HFF-Myc (cell line): ENCODE measurements around the gene LEFTY2.

Experiments
- DNase-seq: peaks from one replicate; pipeline ENCODE4 v3.0.0-alpha.2; 2011; ENCODE audit warnings: low read depth; ENCODE audit errors: extremely low read depth
- H3K4me3 ChIP-seq: replicated peaks from 2 replicates; pipeline ENCODE4 v1.5.1; 2011; ENCODE audit warnings: low read depth, mild to moderate bottlenecking, control low read depth, low read length
- TF ChIP-seq, protein P1 (sequence below): IDR thresholded peaks from 2 replicates; pipeline ENCODE4 v1.5.1; 2012; ENCODE audit warnings: mild to moderate bottlenecking, low read depth, low read length, control low read depth; ENCODE audit errors: missing control alignments

LEFTY2 gene

DNA sequence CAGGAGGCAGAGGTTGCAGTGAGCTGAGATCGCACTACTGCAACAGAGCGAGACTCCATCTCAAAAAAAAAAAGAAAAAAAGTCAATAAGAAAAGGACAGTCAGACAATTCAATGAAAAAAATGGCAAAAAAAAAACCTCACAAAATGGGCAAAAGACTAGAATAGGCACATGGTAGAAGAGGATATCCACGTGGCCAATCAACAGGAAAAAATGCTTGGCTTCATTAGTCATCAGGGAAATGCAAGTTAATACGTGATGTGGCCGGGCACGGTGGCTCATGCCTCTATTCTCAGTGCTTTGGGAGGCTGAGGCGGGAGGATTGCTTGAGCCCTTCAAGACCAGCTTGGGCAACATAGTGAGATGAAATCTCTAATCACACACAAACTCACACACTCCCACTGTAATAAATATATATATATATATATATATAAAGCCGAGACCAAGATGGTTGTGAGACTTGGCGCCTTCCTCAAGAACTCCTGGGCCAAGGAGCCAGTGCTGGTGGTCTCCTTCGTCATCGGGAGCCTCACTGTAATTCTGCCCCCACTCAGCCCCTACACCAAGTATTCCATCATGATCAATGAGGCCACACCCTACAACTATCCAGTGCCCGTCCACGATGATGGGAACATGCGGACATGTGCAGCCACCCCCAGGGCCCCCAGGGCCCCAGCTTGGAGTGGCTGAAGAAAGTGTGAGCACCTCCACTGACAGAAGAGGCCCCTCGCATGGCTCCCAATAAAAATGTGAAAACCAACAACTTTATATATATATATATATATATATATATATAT, 22.9 kb upstream of the LEFTY2 start:
- no peak for DNase-seq
- TF ChIP-seq, protein P1, sequence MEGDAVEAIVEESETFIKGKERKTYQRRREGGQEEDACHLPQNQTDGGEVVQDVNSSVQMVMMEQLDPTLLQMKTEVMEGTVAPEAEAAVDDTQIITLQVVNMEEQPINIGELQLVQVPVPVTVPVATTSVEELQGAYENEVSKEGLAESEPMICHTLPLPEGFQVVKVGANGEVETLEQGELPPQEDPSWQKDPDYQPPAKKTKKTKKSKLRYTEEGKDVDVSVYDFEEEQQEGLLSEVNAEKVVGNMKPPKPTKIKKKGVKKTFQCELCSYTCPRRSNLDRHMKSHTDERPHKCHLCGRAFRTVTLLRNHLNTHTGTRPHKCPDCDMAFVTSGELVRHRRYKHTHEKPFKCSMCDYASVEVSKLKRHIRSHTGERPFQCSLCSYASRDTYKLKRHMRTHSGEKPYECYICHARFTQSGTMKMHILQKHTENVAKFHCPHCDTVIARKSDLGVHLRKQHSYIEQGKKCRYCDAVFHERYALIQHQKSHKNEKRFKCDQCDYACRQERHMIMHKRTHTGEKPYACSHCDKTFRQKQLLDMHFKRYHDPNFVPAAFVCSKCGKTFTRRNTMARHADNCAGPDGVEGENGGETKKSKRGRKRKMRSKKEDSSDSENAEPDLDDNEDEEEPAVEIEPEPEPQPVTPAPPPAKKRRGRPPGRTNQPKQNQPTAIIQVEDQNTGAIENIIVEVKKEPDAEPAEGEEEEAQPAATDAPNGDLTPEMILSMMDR, result no peak
- no peak overlapping the region for H3K4me3 ChIP-seq

DNA sequence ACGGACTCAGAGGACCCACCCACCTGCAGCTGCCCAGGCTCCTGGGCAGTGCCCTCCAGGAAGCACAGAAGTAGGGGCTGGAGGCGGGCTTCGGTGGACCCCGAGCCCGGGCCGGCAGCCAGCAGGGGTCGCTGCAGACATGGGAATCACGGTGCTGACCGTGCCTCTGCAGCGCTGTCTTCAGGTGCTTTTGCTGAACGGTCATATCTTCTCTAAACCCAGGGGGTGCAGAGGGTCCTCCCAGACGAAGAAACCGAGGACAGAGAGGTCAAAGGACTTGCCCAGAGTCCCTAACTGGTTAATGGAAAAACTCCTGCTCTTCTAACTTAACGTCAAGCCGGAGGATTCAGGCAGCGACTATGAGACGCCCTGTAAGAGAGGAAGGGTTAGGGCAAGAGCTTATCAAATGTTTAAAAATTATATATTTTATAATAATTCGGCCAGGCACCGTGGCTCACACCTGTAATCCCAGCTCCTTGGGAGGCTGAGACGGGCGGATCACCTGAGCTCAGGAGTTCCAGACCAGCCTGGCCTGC, 21.5 kb upstream of the LEFTY2 start:
- TF ChIP-seq, protein P1, result peak; percentile 78
- no peak overlapping the region for H3K4me3 ChIP-seq
- no peak for DNase-seq

DNA sequence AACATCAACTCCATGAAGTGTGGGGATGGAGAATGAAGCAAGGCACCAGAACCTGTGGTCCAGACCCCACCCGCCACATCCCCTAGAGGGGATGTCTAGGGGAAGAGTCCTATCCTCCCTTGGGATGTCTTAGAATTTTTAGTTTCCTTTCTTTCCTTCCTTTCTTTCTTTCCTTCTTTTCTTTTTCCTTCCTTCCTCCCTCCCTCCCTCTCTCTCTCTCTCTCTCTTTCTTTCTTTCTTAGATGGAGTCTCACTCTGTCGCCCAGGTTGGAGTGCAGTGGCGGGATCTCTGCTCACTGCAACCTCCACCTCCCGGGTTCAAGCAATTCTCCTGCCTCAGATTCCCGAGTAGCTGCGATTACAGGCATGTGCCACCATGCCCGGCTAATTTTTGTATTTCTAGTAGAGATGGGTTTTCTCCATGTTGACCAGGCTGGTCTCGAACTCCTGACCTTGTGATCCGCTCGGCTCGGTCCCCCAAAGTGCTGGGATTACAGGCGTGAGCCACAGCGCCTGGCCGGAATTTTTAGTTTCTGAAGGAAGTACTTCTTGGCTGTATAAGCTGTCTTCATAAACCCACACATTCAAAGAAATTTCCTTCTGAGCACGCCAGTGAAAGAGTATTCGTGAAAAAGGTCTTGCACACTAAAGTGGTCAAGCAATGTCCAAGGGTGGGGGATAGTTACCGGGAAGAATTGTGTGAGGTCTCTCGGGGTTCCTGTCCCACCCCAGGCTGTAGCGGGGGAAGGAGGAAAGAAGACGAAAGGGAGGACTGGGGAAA, 20.8 kb upstream of the LEFTY2 start:
- H3K4me3 ChIP-seq, result no peak overlapping the region
- no peak for DNase-seq
- TF ChIP-seq, protein P1, result no peak

DNA sequence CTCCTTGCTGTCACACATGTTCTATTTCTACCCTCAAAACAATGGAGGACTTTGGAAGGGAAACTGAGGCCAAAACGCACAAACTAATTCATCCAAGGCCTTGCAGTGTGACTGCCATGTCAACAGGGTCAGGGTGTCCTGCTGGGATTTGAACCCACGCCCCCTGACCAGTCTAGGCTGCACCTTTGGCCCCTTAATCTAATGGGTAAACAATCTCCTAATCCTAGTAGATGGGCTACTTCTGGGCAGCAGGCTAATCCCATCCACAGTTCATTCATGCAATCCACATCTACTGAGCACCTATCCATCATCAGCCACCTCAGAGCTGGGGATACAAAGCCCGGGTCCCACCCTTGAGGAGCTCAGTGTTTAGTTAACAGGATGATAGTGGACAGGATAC, 17.0 kb upstream of the LEFTY2 start:
- no peak for DNase-seq
- no peak overlapping the region for H3K4me3 ChIP-seq
- TF ChIP-seq, protein P1, result no peak

DNA sequence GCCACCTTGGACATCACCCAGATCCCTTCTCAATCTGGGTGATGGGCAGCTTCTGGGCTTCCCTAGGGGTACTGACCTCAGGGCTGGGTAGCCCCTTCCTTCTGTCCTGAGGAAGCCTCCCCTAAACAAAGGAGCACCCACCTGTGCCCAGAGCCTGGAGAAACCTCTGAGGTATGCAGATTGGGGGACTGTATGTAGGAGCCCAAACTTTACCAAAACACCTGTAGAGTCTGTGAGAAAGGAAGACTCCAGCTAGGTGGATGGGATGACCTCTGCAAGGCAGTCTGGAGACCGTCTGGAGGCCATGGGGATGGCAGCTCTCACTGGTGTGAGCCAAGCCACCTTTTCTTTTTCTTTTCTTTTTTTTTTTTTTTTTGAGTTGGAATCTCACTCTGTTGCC, 13.7 kb upstream of the LEFTY2 start:
- TF ChIP-seq, protein P1, result no peak
- H3K4me3 ChIP-seq, result no peak overlapping the region
- DNase-seq, result no peak

DNA sequence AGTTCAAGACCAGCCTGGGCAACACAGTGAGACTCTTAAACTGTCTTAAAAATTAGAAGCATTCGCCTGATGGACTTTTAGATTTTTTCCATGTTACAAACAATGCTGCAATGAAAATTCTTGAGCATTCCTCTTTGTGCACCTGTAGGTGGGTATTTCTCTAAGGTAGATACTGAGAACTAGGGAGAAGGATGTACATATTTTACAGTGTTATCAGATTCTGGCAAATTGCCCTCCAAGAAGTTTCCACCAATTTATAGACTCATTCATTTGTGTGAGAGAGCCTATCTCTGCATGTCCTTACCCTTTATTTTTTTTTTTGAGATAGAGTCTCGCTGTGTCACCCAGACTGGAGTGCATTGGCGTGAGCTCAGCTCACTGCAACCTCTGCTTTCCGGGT, 12.3 kb upstream of the LEFTY2 start:
- TF ChIP-seq, protein P1, result no peak
- no peak for DNase-seq

More for the DNA sequence above, 12.3 kb upstream of the LEFTY2 start:
- no peak overlapping the region for H3K4me3 ChIP-seq
